PFSK-1 (cell line): ENCODE results near the gene GRIFIN.

Experiments used
- POLR2AphosphoS5 ChIP-seq: IDR thresholded peaks from 2 replicates; pipeline ENCODE4 v1.6.1; 2012; ENCODE audit warnings: low read depth, mild to moderate bottlenecking, control low read depth, low read length, moderate library complexity
- SIN3A ChIP-seq: IDR thresholded peaks from 2 replicates; pipeline ENCODE4 v1.6.1; 2012; ENCODE audit warnings: mild to moderate bottlenecking, low read length, moderate library complexity, borderline replicate concordance; ENCODE audit not compliant: insufficient read depth
- TAF1 ChIP-seq: IDR thresholded peaks from 2 replicates; pipeline ENCODE4 v1.6.1; 2012; ENCODE audit warnings: low read length, control low read depth, borderline replicate concordance; ENCODE audit not compliant: insufficient read depth
- TF ChIP-seq, protein P1 (sequence below), 2 experiments: IDR thresholded peaks; 2 replicates each; pipeline versions ENCODE4 v1.6.1 to v1.8.0; 2011 to 2012; ENCODE audit warnings: low read depth in 2 of 2, low read length in 2 of 2, control low read depth in 1 of 2, inconsistent platforms in 1 of 2, mild to moderate bottlenecking in 1 of 2, moderate library complexity in 1 of 2; ENCODE audit not compliant: insufficient read depth in 1 of 2

DNA sequence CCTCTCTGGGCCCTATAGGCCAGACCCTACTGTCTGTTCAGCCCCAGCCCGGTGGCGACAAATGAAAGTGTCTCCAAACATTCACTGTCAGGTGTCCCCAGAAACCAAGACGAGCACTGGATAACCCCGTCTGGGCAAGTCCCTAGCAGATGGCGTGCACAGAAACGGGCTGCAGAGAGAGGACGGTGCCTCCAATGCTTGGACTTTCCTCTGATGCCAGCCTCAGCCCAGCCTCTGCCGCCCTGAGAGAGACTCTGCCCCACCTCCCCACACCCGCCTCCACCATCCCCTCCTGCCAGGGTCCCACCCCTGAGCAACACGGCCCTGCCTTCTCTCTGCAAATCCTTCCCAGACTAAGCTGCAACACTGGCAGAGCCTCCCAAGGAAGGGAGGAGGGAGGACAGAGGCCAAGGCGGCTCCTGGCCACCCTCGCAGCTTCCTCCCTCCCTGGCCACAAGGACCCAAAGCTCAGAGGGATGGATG lies 36.0 kb upstream of the GRIFIN start:
- TF ChIP-seq POLR2AphosphoS5, result no peak
- TF ChIP-seq, protein P1, sequence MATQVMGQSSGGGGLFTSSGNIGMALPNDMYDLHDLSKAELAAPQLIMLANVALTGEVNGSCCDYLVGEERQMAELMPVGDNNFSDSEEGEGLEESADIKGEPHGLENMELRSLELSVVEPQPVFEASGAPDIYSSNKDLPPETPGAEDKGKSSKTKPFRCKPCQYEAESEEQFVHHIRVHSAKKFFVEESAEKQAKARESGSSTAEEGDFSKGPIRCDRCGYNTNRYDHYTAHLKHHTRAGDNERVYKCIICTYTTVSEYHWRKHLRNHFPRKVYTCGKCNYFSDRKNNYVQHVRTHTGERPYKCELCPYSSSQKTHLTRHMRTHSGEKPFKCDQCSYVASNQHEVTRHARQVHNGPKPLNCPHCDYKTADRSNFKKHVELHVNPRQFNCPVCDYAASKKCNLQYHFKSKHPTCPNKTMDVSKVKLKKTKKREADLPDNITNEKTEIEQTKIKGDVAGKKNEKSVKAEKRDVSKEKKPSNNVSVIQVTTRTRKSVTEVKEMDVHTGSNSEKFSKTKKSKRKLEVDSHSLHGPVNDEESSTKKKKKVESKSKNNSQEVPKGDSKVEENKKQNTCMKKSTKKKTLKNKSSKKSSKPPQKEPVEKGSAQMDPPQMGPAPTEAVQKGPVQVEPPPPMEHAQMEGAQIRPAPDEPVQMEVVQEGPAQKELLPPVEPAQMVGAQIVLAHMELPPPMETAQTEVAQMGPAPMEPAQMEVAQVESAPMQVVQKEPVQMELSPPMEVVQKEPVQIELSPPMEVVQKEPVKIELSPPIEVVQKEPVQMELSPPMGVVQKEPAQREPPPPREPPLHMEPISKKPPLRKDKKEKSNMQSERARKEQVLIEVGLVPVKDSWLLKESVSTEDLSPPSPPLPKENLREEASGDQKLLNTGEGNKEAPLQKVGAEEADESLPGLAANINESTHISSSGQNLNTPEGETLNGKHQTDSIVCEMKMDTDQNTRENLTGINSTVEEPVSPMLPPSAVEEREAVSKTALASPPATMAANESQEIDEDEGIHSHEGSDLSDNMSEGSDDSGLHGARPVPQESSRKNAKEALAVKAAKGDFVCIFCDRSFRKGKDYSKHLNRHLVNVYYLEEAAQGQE (IDR thresholded peaks at IDR 0.05; ENCODE audit: insufficient read depth in 1 of 2, low read depth in 2 of 2, low read length in 2 of 2), result no peak
- TF ChIP-seq TAF1, result no peak
- TF ChIP-seq SIN3A, result no peak
